Muscle layer of duodenum (tissue), 2 donors: ENCODE data around the gene SYP.
A peak's percentile ranks its signal among the peaks of the same experiment; 100 is the strongest.
"Not testable (repeated sequence)": the region's sequence is repeated elsewhere in the genome, so short reads cannot be mapped to it uniquely, and the experiment has no call there.

Experiments
- H3K27ac ChIP-seq: one replicate; pipeline ENCODE4 v1.7.0; 2013; ENCODE audit warnings: mild to moderate bottlenecking, low read length
- H3K27me3 ChIP-seq: one replicate; pipeline ENCODE4 v1.7.0; 2013; ENCODE audit warnings: low read depth, mild to moderate bottlenecking, control low read depth, low read length
- H3K36me3 ChIP-seq, 2 donors: one replicate each; pipeline ENCODE4 v1.7.0; 2013; ENCODE audit warnings: low read length in 2 of 2, control low read depth in 1 of 2, mild to moderate bottlenecking in 1 of 2; ENCODE audit not compliant: insufficient read depth in 2 of 2, control insufficient read depth in 1 of 2
- H3K4me1 ChIP-seq, 2 donors: one replicate each; pipeline ENCODE4 v1.7.0; 2013; ENCODE audit warnings: low read length in 2 of 2, mild to moderate bottlenecking in 2 of 2, control low read depth in 1 of 2, moderate library complexity in 1 of 2; ENCODE audit not compliant: insufficient read depth in 2 of 2, control insufficient read depth in 1 of 2
- H3K4me3 ChIP-seq, 2 donors: one replicate each; pipeline ENCODE4 v1.7.0; 2013; ENCODE audit warnings: low read length in 2 of 2, low read depth in 1 of 2, mild to moderate bottlenecking in 1 of 2
- H3K9me3 ChIP-seq, 2 donors: one replicate each; pipeline ENCODE4 v1.7.0; 2013; ENCODE audit warnings: low read length in 2 of 2, control low read depth in 1 of 2, mild to moderate bottlenecking in 1 of 2; ENCODE audit not compliant: control insufficient read depth in 1 of 2
- donor health status: healthy.

SYP gene

DNA sequence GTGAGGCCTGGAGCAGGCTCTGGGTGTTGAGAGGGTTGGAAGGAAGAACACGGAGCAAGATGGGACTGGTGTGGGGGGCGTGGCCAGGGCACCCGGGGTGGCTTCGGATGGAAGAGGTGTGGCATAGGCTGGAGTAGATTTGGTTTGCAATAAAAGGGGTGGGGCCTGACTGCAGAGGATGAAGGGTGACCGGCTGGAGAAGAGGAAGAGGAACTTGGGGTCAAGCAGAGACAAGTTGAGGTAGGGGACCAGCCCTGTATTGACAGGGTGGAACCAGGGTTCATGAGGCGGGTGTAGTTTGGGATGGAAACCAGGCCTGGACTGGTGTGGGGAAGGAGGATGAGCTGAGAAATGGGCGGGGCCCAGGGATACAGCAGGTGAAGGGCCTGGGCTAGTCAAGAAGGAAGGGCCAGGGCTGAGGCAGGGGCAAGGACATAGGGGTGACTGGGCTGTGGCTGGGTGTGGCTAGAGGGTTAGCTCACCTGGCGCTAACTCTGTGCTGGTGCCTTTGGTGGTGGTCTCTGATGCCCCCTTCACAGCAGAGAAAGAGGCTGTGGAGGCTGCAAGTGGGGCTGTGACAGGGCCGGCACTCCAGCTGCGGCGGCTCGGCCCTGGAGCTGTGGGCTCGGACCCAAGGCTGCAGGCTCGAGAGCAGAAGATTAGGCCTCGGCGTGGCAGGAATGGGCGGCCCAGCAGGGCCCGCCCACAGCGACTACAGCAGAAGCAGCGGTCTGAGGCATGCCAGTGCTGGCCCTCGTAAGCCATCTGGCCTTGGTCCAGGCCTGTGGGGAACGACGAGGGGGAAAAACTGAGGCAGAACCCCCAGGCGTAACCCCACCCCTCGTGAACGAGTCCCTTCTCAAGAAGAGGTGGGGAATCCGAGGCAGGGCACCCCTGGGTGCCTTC, 23.3 kb downstream of the SYP start:
- peaks cover 7 to 35% of the 10 kb centered on the region in 2 donors for H3K36me3 ChIP-seq
- no peak overlapping the region for H3K4me3 ChIP-seq
- H3K9me3 ChIP-seq, result no peaks in the 10 kb centered on the region
- no peak overlapping the region for H3K27ac ChIP-seq
- H3K27me3 ChIP-seq, result no peaks in the 10 kb centered on the region
- H3K4me1 ChIP-seq, result peaks cover 0 to 12% of the 10 kb centered on the region in 2 donors

DNA sequence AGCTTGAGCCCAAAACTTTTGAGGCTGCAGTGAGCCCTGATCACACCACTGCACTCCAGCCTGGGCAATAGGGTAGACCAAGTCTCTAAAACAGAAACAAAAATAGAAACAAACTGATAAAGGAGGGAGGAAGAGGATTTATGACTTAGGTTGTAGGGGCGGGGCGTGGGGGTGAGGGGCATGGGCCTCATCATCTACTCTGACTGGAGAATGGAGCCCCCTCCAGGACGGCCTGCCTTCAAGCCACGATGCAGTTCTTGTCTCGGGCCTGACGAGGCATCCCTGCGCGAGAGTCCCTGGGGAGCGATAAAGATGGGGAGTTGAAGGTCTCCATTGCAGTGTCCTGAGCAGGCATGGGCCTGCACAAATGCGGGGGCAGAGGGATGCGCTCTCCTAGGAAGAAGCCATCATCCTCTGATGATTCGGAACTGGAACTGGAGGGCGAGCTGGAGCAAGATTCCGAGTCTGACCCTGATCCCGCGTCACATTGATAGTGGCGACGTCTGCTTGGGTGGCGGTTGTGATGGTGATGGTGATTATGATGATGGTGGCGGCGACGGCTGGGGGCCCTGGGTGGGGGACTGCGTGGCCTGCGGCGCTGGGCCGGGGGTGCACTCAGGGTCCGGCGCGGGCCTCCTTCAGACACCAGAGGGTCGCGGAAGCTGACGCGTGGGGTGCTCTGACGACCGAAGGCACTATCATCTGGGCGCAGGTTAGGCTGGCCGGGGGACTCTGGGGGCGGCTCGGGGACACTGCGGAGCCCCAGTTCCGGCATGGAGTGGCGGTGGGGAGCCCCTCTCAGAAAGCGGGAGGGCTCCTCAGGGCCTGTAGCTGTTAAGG, 24.3 kb downstream of the SYP start:
- H3K27me3 ChIP-seq, result no peaks in the 10 kb centered on the region
- peaks cover 7 to 35% of the 10 kb centered on the region in 2 donors for H3K36me3 ChIP-seq
- peaks cover 0 to 12% of the 10 kb centered on the region in 2 donors for H3K4me1 ChIP-seq
- H3K9me3 ChIP-seq, result no peaks in the 10 kb centered on the region
- H3K27ac ChIP-seq, result no peak overlapping the region
- no peak overlapping the region for H3K4me3 ChIP-seq

DNA sequence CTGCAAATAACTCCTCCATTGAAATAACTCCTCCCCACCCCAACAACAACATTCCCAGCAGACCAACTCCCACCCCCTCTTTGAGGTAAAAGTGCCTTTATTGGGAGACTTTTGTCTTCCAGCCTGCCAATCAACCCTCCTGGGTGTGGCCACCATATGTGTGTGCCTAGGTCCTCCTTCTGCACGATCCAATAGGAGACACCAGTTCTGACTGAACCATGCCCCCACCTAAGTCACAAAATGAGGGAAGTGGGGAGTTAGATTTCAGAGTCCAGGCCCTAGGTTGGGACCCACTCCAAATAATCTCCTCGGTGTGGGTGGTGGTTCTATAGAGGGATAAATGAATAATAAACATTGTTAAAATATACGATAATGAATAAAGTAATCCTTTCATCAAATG, 25.3 kb downstream of the SYP start:
- H3K9me3 ChIP-seq, result no peaks in the 10 kb centered on the region
- H3K36me3 ChIP-seq, result peaks cover 3 to 32% of the 10 kb centered on the region in 2 donors
- peaks cover 0 to 12% of the 10 kb centered on the region in 2 donors for H3K4me1 ChIP-seq
- no peaks in the 10 kb centered on the region for H3K27me3 ChIP-seq
- H3K27ac ChIP-seq, result no peak overlapping the region
- no peak overlapping the region for H3K4me3 ChIP-seq

- not testable (repeated sequence) for H3K27ac ChIP-seq, H3K9me3 ChIP-seq, H3K4me3 ChIP-seq, H3K27me3 ChIP-seq
- Histone ChIP-seq H3K36me3 (peaks cover 3 to 20% of the 10 kb centered on the region in 2 donors), H3K4me1 (peaks cover 0 to 12% of the 10 kb centered on the region in 2 donors)
Measured at GRCh38 chrX:49173544-49173943, 26.4 kb downstream of the SYP start.

DNA sequence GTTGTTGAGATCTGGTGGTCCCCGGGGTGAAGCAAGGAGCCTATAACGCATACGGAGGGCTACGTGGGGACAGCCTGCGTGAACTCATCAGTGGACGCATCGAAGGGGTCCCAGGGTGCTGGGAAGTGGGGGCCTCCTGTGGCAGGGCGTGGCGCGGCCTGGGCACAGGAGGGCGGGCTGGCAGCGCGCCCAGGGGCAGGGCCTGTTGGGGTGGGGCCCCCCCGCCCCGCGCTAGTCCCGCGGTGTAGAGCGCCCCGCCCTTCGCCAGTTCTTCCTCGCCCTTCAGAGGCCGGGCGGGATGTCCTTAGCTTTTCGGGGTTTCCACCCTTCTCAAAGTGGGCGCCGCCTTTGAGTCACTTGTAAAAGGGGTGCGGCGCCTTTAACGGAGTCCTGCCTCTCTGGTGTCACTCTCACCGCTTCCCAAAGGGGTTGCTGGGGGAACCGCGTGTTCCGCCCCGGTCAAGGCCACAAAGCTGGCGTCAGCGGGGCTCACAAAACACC, 27.7 kb downstream of the SYP start:
- Histone ChIP-seq H3K27me3 (no peaks in the 10 kb centered on the region), H3K9me3 (no peaks in the 10 kb centered on the region), H3K4me1 (peaks cover 0 to 20% of the 10 kb centered on the region in 2 donors), H3K27ac (peak overlapping the region; percentile 60), H3K36me3 (peaks cover 3 to 16% of the 10 kb centered on the region in 2 donors), H3K4me3 (peak overlapping the region; percentile 65 to 66)

DNA sequence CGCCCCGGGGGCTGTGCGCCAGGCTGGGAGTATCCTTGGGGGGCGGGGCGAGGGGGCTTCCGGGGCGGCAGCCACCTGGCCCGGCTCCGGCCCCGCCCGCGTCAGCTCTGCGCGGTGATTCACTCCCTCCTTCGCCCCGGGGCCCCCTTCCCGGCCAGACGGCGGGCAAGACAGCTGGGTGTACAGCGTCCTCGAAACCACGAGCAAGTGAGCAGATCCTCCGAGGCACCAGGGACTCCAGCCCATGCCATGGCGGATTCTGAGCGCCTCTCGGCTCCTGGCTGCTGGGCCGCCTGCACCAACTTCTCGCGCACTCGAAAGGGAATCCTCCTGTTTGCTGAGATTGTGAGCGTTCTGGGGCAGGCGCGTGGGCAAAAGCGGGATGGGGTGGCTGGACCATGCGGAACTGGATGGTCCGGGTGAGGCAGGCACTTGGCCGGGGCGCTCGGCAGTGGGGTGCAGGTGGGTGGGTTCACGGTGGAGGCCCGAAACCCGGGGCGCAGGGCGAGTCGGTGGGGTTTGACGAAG, 28.2 kb downstream of the SYP start, which contains the start of gene PLP2:
Gene PLP2 (plus strand): TSS at position 147 of the 528 bp plus-strand sequence. CDS start 103 bp downstream, at position 250.
- no peaks in the 10 kb centered on the region for H3K9me3 ChIP-seq
- H3K4me3 ChIP-seq, result peak within 1 kb of the TSS; percentile 65 to 66
- no peaks in the 10 kb centered on the region for H3K27me3 ChIP-seq
- peaks cover 0 to 20% of the 10 kb centered on the region in 2 donors for H3K4me1 ChIP-seq
- H3K27ac ChIP-seq, result peak within 1 kb of the TSS; percentile 60
- H3K36me3 ChIP-seq, result peaks cover 3 to 16% of the 10 kb centered on the region in 2 donors

- Histone ChIP-seq H3K9me3 (no peaks in the 10 kb centered on the region), H3K36me3 (no peaks in the 10 kb centered on the region), H3K27ac (peak overlapping the region; percentile 94), H3K4me3 (peak overlapping the region; percentile 50 to 53), H3K27me3 (no peaks in the 10 kb centered on the region), H3K4me1 (peaks cover 0 to 9% of the 10 kb centered on the region in 2 donors)
Measured at GRCh38 chrX:49167740-49168108, 32.3 kb downstream of the SYP start.

DNA sequence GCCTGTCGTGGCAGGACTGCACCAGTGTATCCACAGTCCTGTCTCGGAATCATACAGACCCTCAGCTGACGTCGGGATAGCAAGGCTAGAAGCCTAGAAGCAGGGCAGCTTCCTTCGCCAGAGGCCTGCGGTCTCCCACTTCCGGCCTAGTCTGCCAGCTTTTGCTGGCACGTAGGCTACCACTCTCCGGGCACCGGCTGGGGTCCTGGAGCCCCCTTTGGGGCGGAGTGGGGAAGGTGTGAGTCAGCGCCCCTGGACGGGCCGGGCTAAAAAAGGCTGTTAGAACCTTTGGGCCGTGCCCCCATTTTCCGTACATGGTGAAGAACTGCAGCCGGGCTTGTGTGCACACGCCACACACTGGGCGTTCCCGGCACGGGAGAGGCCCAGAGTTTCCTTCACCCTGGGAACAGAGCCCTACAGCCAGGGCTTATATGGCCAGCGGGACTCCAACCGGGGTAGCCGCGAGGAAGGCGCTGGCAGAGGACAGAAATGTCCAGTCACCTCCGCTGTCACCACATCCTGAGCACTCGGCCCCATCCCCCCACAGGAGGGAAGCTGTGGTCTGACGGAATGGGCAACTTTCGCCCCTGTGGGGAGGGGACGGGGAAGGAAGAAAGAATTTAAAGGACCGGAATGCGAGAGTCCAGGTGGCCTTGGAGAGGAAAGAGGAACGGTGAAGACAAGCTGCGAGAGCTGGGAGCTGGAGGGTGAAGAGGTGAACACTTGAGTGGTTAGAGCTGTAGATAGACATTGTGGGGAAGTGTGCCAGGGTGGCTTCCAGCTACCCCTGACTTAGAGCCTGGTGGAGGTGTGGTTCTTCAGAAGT, 32.9 kb downstream of the SYP start:
- H3K4me3 ChIP-seq, result peak overlapping the region; percentile 52 to 53
- H3K36me3 ChIP-seq, result no peaks in the 10 kb centered on the region
- peak overlapping the region; percentile 94 for H3K27ac ChIP-seq
- H3K9me3 ChIP-seq, result no peaks in the 10 kb centered on the region
- peaks cover 0 to 8% of the 10 kb centered on the region in 2 donors for H3K4me1 ChIP-seq
- no peaks in the 10 kb centered on the region for H3K27me3 ChIP-seq

DNA sequence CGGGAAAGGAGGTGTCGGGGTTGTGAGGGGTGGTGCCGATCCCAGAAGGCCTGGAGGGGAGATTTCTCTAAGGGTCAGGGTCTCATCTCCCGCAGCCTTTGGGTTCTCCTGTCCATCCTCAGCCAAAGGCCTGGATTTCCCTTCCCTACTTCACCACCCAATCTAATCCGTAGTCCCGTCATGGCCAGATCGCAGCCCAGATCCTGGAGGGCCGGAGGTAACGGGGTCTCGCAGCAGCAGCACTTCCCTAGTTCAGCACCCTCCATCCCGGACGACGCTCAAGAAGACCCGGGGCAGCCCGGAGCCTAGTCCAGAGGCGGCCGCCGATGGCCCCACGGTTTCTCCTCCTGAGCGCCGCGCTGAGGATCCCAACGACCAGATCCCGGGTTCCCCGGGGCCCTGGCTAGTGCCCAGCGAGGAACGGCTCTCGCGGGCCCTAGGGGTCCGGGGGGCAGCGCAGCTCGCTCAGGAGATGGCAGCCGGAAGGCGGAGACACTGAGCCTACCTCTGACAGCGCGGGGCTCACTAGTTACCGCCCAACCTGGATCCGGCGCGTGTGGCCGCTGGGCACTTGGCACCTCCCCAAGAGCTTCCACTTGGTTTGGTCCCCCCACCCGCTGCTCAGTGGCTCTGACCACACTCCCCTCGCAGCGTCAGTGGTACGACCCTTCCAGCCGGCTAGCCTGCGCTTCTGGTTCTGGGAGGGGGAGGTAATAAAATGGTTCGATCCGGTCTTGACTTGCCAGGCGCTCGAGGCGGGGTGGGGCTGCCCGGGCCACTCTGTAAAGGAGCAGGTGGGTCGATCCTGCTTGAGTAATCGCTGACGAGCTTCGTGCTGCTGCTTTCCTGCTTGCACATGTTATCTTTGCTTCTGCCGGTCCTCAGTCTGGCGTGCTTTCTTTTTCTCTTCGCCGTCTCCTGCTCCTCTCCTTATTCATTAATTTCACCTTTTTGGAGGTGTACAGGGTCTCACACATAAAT, 33.8 kb downstream of the SYP start:
- Histone ChIP-seq H3K4me3 (peak overlapping the region; percentile 52 to 53), H3K27ac (peak overlapping the region; percentile 94), H3K9me3 (no peaks in the 10 kb centered on the region), H3K4me1 (peaks cover 0 to 8% of the 10 kb centered on the region in 2 donors), H3K27me3 (no peaks in the 10 kb centered on the region), H3K36me3 (no peaks in the 10 kb centered on the region)
